Suprapubic skin (tissue), 4 donors: ENCODE data around the gene ADRA2C.

Experiments used
- CTCF ChIP-seq, 2 donors: fragments of 200-600 bp in 1 of 2; fragments of 450-650 bp in 1 of 2; sonication (generic) in 1 of 2; IDR thresholded peaks; one replicate each; pipeline ENCODE4 v1.5.1; 2016 to 2019; ENCODE audit warnings: antibody characterized with exemption in 2 of 2, mild to moderate bottlenecking in 1 of 2, moderate library complexity in 1 of 2
- EP300 ChIP-seq: sonication (generic); formaldehyde crosslinking; IDR thresholded peaks from one replicate; pipeline ENCODE4 v1.6.1; 2017; ENCODE audit warnings: antibody characterized with exemption
- POLR2A ChIP-seq, 2 donors: fragments of 450-650 bp; IDR thresholded peaks; one replicate each; pipeline ENCODE4 v1.6.1; 2017; ENCODE audit warnings: antibody characterized with exemption in 2 of 2, mild to moderate bottlenecking in 2 of 2, moderate library complexity in 2 of 2
- POLR2AphosphoS5 ChIP-seq, 3 donors: sonication (generic); formaldehyde crosslinking; IDR thresholded peaks; one replicate each; pipeline ENCODE4 v1.6.1; 2017; ENCODE audit warnings: antibody characterized with exemption in 3 of 3

DNA sequence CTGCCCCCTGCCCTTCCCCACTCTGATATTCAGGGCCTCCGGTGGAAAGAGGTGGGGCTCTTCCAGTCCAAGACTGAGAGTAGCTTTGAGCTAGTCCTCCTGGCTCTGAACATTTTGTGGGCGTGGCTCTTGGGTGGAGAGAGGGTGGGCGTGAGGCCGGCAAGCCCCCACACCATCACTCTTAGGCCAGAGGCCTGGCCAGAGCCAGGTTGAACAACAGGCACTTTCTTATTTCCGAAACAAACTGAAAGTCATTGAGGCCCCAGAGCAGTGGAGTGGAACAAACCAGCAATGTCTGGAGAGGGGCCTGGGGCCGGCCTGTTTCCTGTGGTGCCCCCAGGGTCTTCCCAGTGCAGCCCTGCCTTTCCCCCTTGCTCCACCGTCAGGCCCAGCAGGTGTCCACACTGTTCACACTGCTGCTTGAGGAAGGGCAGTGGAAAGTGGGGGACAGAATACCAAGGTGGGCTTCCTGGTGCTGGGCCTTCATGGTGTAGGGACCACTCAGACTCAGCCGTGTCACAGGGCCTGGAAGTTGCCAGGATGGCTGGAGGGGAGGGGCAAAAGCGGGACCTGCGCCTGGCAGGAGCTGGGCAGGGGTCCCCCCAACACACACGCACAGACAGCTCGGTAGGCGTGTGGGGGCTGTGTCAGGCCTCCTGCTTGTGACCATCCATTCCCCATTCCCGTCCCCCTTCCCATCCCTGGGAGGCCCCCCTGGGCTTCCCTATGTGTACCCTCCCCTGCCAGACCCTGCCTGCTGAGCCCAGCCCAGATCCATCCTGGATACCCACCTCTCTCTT is 2.9 kb downstream of the ADRA2C start:
- TF ChIP-seq CTCF (IDR thresholded peaks at IDR 0.05) (no peak), POLR2AphosphoS5 (IDR thresholded peaks at IDR 0.05) (no peak), EP300 (no peak), POLR2A (IDR thresholded peaks at IDR 0.05) (no peak)
